ENCODE results near the gene ARSD. TPM values are rescaled to one million over a fixed set of nuclear protein-coding genes. Genes with fewer than 3 reads are reported as not detected.

ARSD gene
- total RNA-seq, 1 experiment from 2014 or later = 3.0 TPM

- TF ChIP-seq ZNF263 (CRISPR knock-in tag; IDR thresholded peaks at IDR 0.05; ENCODE audit: low read depth) (no peak), MYBL2 (CRISPR knock-in tag; IDR thresholded peaks at IDR 0.05) (no peak)
Measured at GRCh38 chrX:2854918-2855317, 74.2 kb downstream of the ARSD start (continued).

Other genes starting within 250 kb of the ARSD start
- 72.1 to 77.9 TPM (median 73.6 TPM) in 3 replicates for gene CD99, start 238.0 kb downstream of the ARSD start, total RNA-seq (2021)
- 0.78 to 1.0 TPM (median 1.0 TPM) in 3 replicates for gene XG, start 177.3 kb downstream of the ARSD start, total RNA-seq (2021)
- 47.6 to 53.6 TPM (median 52.8 TPM) in 3 replicates for gene GYG2, start 100.4 kb downstream of the ARSD start, total RNA-seq (2021)
- gene ARSH, start 77.2 kb upstream of the ARSD start, total RNA-seq (2021) = not detected in 3 replicates
- not detected in 3 replicates for gene ARSF, start 112.1 kb upstream of the ARSD start, total RNA-seq (2021)